DND-41 (cell line): ENCODE results near the gene ANKRD28.

Experiments
- EZH2 ChIP-seq: IDR thresholded peaks from 3 replicates; pipeline ENCODE4 v1.6.1; 2012; ENCODE audit warnings: borderline replicate concordance, low read depth, mild to moderate bottlenecking, moderate library complexity, low read length, inconsistent platforms; ENCODE audit not compliant: severe bottlenecking
- TF ChIP-seq, protein P1 (sequence below): IDR thresholded peaks from 2 replicates; pipeline ENCODE4 v1.5.1; 2012; ENCODE audit warnings: borderline replicate concordance, low read length, moderate library complexity, mild to moderate bottlenecking; ENCODE audit not compliant: poor library complexity, severe bottlenecking; ENCODE audit errors: extremely low read depth

DNA sequence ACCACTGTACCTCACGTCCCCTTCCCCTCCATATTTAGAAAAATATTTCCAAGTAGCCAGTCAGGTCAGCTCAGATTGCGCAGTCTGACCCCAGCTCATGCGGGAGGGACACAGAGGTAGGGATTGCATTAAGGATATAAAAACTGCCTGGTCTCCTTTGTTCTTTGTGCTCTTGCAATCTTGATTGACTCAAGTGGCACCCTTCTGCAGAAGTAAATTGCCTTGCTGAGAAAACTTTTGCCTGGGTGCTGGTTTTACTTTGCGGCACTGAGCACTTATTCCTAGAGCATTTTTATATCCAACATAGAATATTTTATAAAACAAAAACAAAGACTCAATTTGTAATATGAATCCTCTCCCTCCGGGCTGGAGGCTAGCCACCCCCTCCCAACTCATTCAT is 141.4 kb downstream of the ANKRD28 start:
- TF ChIP-seq, protein P1, sequence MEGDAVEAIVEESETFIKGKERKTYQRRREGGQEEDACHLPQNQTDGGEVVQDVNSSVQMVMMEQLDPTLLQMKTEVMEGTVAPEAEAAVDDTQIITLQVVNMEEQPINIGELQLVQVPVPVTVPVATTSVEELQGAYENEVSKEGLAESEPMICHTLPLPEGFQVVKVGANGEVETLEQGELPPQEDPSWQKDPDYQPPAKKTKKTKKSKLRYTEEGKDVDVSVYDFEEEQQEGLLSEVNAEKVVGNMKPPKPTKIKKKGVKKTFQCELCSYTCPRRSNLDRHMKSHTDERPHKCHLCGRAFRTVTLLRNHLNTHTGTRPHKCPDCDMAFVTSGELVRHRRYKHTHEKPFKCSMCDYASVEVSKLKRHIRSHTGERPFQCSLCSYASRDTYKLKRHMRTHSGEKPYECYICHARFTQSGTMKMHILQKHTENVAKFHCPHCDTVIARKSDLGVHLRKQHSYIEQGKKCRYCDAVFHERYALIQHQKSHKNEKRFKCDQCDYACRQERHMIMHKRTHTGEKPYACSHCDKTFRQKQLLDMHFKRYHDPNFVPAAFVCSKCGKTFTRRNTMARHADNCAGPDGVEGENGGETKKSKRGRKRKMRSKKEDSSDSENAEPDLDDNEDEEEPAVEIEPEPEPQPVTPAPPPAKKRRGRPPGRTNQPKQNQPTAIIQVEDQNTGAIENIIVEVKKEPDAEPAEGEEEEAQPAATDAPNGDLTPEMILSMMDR, result no peak
- no peak for TF ChIP-seq EZH2
